Gastroesophageal sphincter (tissue), 3 donors: Measurements from ENCODE around the gene CNGB1.

ENCODE experiments used
- EP300 ChIP-seq: sonication (generic); formaldehyde crosslinking; IDR thresholded peaks from one replicate; pipeline ENCODE4 v1.6.1; 2017; ENCODE audit warnings: antibody characterized with exemption, mild to moderate bottlenecking
- POLR2AphosphoS5 ChIP-seq: sonication (generic); formaldehyde crosslinking; IDR thresholded peaks from one replicate; pipeline ENCODE4 v1.6.1; 2017; ENCODE audit warnings: antibody characterized with exemption
- TF ChIP-seq, protein P1 (sequence below), 4 experiments: fragments of 200-600 bp in 2 of 4; fragments of 450-650 bp in 2 of 4; sonication (generic) in 1 of 4; IDR thresholded peaks; one replicate each; pipeline ENCODE4 v1.5.1; 2017 to 2019; ENCODE audit warnings: antibody characterized with exemption in 4 of 4, mild to moderate bottlenecking in 2 of 4, moderate library complexity in 2 of 4

DNA sequence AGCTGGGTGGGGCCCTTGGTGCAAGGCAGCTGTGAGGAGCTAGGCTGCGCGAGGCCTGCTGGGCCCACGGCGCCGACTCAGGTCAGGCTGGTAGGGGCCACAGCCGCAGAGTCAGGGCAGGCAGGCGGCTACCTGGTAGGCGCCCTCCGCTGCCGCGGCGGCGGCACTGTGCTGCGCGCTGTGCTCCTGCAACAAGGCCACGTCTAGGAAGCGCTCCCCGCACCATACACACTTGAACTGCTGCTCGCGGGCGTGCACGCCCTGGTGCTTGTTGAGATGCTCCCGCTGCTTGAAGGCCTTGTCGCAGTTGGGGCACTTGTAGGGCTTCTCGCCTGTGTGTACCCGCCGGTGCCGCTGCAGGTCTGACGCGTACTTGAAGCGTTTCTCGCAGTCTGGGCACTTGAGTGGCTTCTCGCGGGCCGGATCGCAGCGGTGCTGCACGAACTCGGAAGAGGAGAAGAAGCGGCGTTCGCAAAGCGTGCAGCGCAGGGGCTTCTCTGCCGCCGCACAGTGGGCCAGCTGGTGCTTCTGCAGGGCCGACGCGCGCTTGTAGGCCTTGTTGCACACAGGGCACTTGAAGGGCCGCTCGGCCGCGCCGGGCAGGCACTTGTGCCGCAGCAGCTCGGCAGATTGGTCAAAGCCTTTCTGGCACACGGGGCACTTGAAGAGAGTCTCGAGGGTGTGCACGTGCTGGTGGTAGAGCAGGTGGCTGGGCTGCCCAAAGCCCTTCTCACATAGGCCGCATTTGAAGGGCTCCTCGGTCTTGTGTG lies 25.7 kb upstream of the CNGB1 start:
- TF ChIP-seq, protein P1, sequence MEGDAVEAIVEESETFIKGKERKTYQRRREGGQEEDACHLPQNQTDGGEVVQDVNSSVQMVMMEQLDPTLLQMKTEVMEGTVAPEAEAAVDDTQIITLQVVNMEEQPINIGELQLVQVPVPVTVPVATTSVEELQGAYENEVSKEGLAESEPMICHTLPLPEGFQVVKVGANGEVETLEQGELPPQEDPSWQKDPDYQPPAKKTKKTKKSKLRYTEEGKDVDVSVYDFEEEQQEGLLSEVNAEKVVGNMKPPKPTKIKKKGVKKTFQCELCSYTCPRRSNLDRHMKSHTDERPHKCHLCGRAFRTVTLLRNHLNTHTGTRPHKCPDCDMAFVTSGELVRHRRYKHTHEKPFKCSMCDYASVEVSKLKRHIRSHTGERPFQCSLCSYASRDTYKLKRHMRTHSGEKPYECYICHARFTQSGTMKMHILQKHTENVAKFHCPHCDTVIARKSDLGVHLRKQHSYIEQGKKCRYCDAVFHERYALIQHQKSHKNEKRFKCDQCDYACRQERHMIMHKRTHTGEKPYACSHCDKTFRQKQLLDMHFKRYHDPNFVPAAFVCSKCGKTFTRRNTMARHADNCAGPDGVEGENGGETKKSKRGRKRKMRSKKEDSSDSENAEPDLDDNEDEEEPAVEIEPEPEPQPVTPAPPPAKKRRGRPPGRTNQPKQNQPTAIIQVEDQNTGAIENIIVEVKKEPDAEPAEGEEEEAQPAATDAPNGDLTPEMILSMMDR (IDR thresholded peaks at IDR 0.05) = no peak
- TF ChIP-seq EP300 (no peak), POLR2AphosphoS5 (no peak)
